GM21786 (cell line): ENCODE measurements around the gene TAF13.
A peak's percentile ranks its signal among the peaks of the same experiment; 100 is the strongest.

ENCODE experiments used
- ATAC-seq: cut with Tn5 transposase; IDR thresholded peaks from one replicate; pipeline ENCODE4 v1.9.1; 2021; ENCODE audit not compliant: unreplicated experiment

Gene TAF13

GRCh38 chr1:109075531-109076490, at the start of gene TAF13:
TAF13 (minus strand) TSS chr1:109076003; CDS start chr1:109075947, 56 bp downstream.
- peak; percentile 99 for ATAC-seq

- ATAC-seq: no peak
Observed at GRCh38 chr1:109120356-109120755, 44.6 kb upstream of the TAF13 start.

GRCh38 chr1:109118089-109118488, 42.3 kb upstream of the TAF13 start:
- no peak for ATAC-seq

- ATAC-seq: no peak
Observed at GRCh38 chr1:109116286-109116685, 40.5 kb upstream of the TAF13 start.

- no peak for ATAC-seq
Observed at GRCh38 chr1:109115685-109116084, 39.9 kb upstream of the TAF13 start.

- no peak for ATAC-seq
Observed at GRCh38 chr1:109114342-109114674, 38.5 kb upstream of the TAF13 start.

- ATAC-seq: peak; percentile 60
Observed at GRCh38 chr1:109113590-109114341, 38.0 kb upstream of the TAF13 start, which contains the start of gene ELAPOR1. ELAPOR1 (plus strand) TSS chr1:109114115; CDS start chr1:109114184, 69 bp downstream.

GRCh38 chr1:109112652-109113285, 37.0 kb upstream of the TAF13 start:
- peak; percentile 65 for ATAC-seq

GRCh38 chr1:109112056-109112651, 36.4 kb upstream of the TAF13 start:
- peak; percentile 54 for ATAC-seq

- ATAC-seq: no peak
Observed at GRCh38 chr1:109111386-109112055, 35.7 kb upstream of the TAF13 start.

GRCh38 chr1:109109906-109110305, 34.1 kb upstream of the TAF13 start:
- no peak for ATAC-seq

- ATAC-seq: no peak
Observed at GRCh38 chr1:109107785-109108184, 32.0 kb upstream of the TAF13 start.

GRCh38 chr1:109105881-109106280, 30.1 kb upstream of the TAF13 start:
- no peak for ATAC-seq

- ATAC-seq: no peak
Observed at GRCh38 chr1:109104364-109105151, 28.8 kb upstream of the TAF13 start.

- ATAC-seq: peak; percentile 81
Observed at GRCh38 chr1:109099938-109100773, 24.4 kb upstream of the TAF13 start.

GRCh38 chr1:109096120-109096519, 20.3 kb upstream of the TAF13 start:
- ATAC-seq: no peak

- ATAC-seq: no peak
Observed at GRCh38 chr1:109095631-109096030, 19.8 kb upstream of the TAF13 start.

GRCh38 chr1:109094871-109095270, 19.1 kb upstream of the TAF13 start:
- ATAC-seq: no peak

- ATAC-seq: no peak
Observed at GRCh38 chr1:109094377-109094803, 18.6 kb upstream of the TAF13 start.
